Adipocyte (in vitro differentiated cells): Measurements from ENCODE around the gene GADD45GIP1.
"Not testable (repeated sequence)": the region's sequence is repeated elsewhere in the genome, so short reads cannot be mapped to it uniquely, and the experiment has no call there.

ENCODE experiments used
- DNase-seq: peaks from one replicate; pipeline ENCODE4 v3.0.0-alpha.2; 2015; ENCODE audit warnings: low read depth
- H3K27me3 ChIP-seq: replicated peaks from 2 replicates; pipeline ENCODE4 v1.7.0; 2013; ENCODE audit warnings: mild to moderate bottlenecking, low read length, moderate library complexity; ENCODE audit not compliant: control insufficient read depth, insufficient read depth
- H3K36me3 ChIP-seq: 2 replicates; pipeline ENCODE4 v1.7.0; 2013; ENCODE audit warnings: low read length, mild to moderate bottlenecking, moderate library complexity; ENCODE audit not compliant: control insufficient read depth, insufficient read depth, severe bottlenecking
- H3K4me1 ChIP-seq: 2 replicates; pipeline ENCODE4 v1.7.0; 2013; ENCODE audit warnings: mild to moderate bottlenecking, low read length, moderate library complexity; ENCODE audit not compliant: control insufficient read depth, insufficient read depth
- H3K4me3 ChIP-seq: 2 replicates; pipeline ENCODE4 v1.7.0; 2013; ENCODE audit warnings: mild to moderate bottlenecking, low read length, moderate library complexity
- H3K9ac ChIP-seq: 2 replicates; pipeline ENCODE4 v1.7.0; 2013; ENCODE audit warnings: mild to moderate bottlenecking, low read length, moderate library complexity
- H3K9me3 ChIP-seq: 2 replicates; pipeline ENCODE4 v1.7.0; 2013; ENCODE audit warnings: mild to moderate bottlenecking, low read length, moderate library complexity; ENCODE audit not compliant: control insufficient read depth

The GADD45GIP1 gene

GRCh38 chr19:12974301-12975220 lies 17.5 kb upstream of the GADD45GIP1 start:
- H3K27me3 ChIP-seq, result no peaks in the 10 kb centered on the region
- no peak overlapping the region for H3K9ac ChIP-seq
- H3K36me3 ChIP-seq, result no peaks in the 10 kb centered on the region
- H3K4me1 ChIP-seq, result peaks cover 5% of the 10 kb centered on the region
- H3K4me3 ChIP-seq, result no peak overlapping the region
- H3K9me3 ChIP-seq, result no peaks in the 10 kb centered on the region
- DNase-seq, result no peak

- Histone ChIP-seq H3K4me1 (peaks cover 8% of the 10 kb centered on the region), H3K27me3 (no peaks in the 10 kb centered on the region), H3K9ac (no peak overlapping the region), H3K9me3 (no peaks in the 10 kb centered on the region), H3K36me3 (no peaks in the 10 kb centered on the region), H3K4me3 (no peak overlapping the region)
- DNase-seq, result no peak
These were observed 16.2 kb upstream of the GADD45GIP1 start for GRCh38 chr19:12973236-12973635.

GRCh38 chr19:12970070-12970820 lies 13.2 kb upstream of the GADD45GIP1 start:
- no peak overlapping the region for H3K4me3 ChIP-seq
- H3K4me1 ChIP-seq, result peaks cover 8% of the 10 kb centered on the region
- no peaks in the 10 kb centered on the region for H3K27me3 ChIP-seq
- no peak for DNase-seq
- H3K36me3 ChIP-seq, result no peaks in the 10 kb centered on the region
- no peaks in the 10 kb centered on the region for H3K9me3 ChIP-seq
- H3K9ac ChIP-seq, result no peak overlapping the region

- H3K9me3 ChIP-seq, result no peaks in the 10 kb centered on the region
- no peak for DNase-seq
These were observed 12.4 kb upstream of the GADD45GIP1 start, which contains the start of gene DAND5 for GRCh38 chr19:12969292-12969988. TSS of gene DAND5 (plus strand) at chr19:12969576. CDS start at chr19:12969661, 85 bp downstream.

GRCh38 chr19:12967907-12968306 lies 10.9 kb upstream of the GADD45GIP1 start:
- Histone ChIP-seq H3K4me1 (peaks cover 12% of the 10 kb centered on the region), H3K9me3 (no peaks in the 10 kb centered on the region), H3K27me3 (no peaks in the 10 kb centered on the region), H3K4me3 (no peak overlapping the region), H3K36me3 (no peaks in the 10 kb centered on the region), H3K9ac (no peak overlapping the region)
- no peak for DNase-seq

More at GRCh38 chr19:12969292-12969988, 12.4 kb upstream of the GADD45GIP1 start, which contains the start of gene DAND5:
- no peaks in the 10 kb centered on the region for H3K36me3 ChIP-seq
- no peak within 1 kb of the TSS for H3K4me3 ChIP-seq
- peaks cover 12% of the 10 kb centered on the region for H3K4me1 ChIP-seq
- H3K27me3 ChIP-seq, result no peaks in the 10 kb centered on the region
- peak within 1 kb of the TSS; percentile 7 for H3K9ac ChIP-seq

GRCh38 chr19:12965812-12966135 lies 8.8 kb upstream of the GADD45GIP1 start:
- Histone ChIP-seq H3K27me3 (no peaks in the 10 kb centered on the region), H3K4me1 (peaks cover 12% of the 10 kb centered on the region), H3K4me3 (peak overlapping the region; percentile 75), H3K36me3 (no peaks in the 10 kb centered on the region), H3K9me3 (no peaks in the 10 kb centered on the region), H3K9ac (peak overlapping the region; percentile 70)
- DNase-seq, result no peak

GRCh38 chr19:12965017-12965811 lies 8.2 kb upstream of the GADD45GIP1 start:
- no peaks in the 10 kb centered on the region for H3K36me3 ChIP-seq
- peak overlapping the region; percentile 70 for H3K9ac ChIP-seq
- H3K4me3 ChIP-seq, result peak overlapping the region; percentile 75
- peak; percentile 85 for DNase-seq
- peaks cover 12% of the 10 kb centered on the region for H3K4me1 ChIP-seq
- no peaks in the 10 kb centered on the region for H3K9me3 ChIP-seq
- no peaks in the 10 kb centered on the region for H3K27me3 ChIP-seq

- peaks cover 14% of the 10 kb centered on the region for H3K4me1 ChIP-seq
- no peak overlapping the region for H3K9ac ChIP-seq
- H3K36me3 ChIP-seq, result peaks cover 8% of the 10 kb centered on the region
- H3K9me3 ChIP-seq, result no peaks in the 10 kb centered on the region
- no peaks in the 10 kb centered on the region for H3K27me3 ChIP-seq
- H3K4me3 ChIP-seq, result no peak overlapping the region
- DNase-seq, result no peak
These were observed 2.5 kb upstream of the GADD45GIP1 start for GRCh38 chr19:12959481-12959880.

GRCh38 chr19:12957389-12957952 lies 448 bp upstream of the GADD45GIP1 start:
- not testable (repeated sequence) for DNase-seq, H3K9me3 ChIP-seq, H3K27me3 ChIP-seq
- peaks cover 19% of the 10 kb centered on the region for H3K36me3 ChIP-seq
- H3K9ac ChIP-seq, result peak overlapping the region; percentile 97
- H3K4me1 ChIP-seq, result peaks cover 33% of the 10 kb centered on the region
- H3K4me3 ChIP-seq, result peak overlapping the region; percentile 100

- DNase-seq, result no peak
- peaks cover 32% of the 10 kb centered on the region for H3K36me3 ChIP-seq
- no peaks in the 10 kb centered on the region for H3K27me3 ChIP-seq
- peak overlapping the region; percentile 100 for H3K4me3 ChIP-seq
- peaks cover 34% of the 10 kb centered on the region for H3K4me1 ChIP-seq
- H3K9me3 ChIP-seq, result no peaks in the 10 kb centered on the region
- peak overlapping the region; percentile 97 for H3K9ac ChIP-seq
These were observed 1.0 kb downstream of the GADD45GIP1 start for GRCh38 chr19:12955996-12956395.
